Lung (tissue), 12 donors: ENCODE results near the gene HCRTR1. TPM values are rescaled to one million over a fixed set of nuclear protein-coding genes. Genes with fewer than 3 reads are reported as not detected.

Experiments
- ATAC-seq: fragments of 200-7000 bp; cut with Tn5 transposase; one replicate; pipeline ENCODE4 v1.9.1; 2020; ENCODE audit warnings: moderate number of reproducible peaks; ENCODE audit not compliant: insufficient read depth, low FRiP score
- DNase-seq, 3 donors: peaks; one replicate each; pipeline ENCODE4 v3.0.0-alpha.2; 2013 to 2017
- H3K27ac ChIP-seq, 2 donors: one replicate each; pipeline ENCODE4 v1.5.1; 2013; ENCODE audit warnings: mild to moderate bottlenecking in 2 of 2, moderate library complexity in 2 of 2, control low read depth in 1 of 2, inconsistent platforms in 1 of 2, low read depth in 1 of 2, low read length in 1 of 2
- H3K27me3 ChIP-seq, 3 donors: one replicate each; pipeline ENCODE4 v1.5.1; 2013; ENCODE audit warnings: low read length in 2 of 3; ENCODE audit not compliant: control insufficient read depth in 3 of 3, insufficient read depth in 3 of 3
- H3K36me3 ChIP-seq, 4 donors: one replicate each; pipeline ENCODE4 v1.5.1; 2013; ENCODE audit warnings: low read length in 4 of 4, mild to moderate bottlenecking in 1 of 4, moderate library complexity in 1 of 4; ENCODE audit not compliant: control insufficient read depth in 4 of 4, insufficient read depth in 4 of 4
- H3K4me1 ChIP-seq, 5 donors: one replicate each; pipeline ENCODE4 v1.5.1; 2013; ENCODE audit warnings: low read length in 5 of 5, mild to moderate bottlenecking in 2 of 5, moderate library complexity in 1 of 5; ENCODE audit not compliant: control insufficient read depth in 5 of 5, insufficient read depth in 5 of 5
- H3K4me3 ChIP-seq: one replicate; pipeline ENCODE4 v1.5.1; 2013; ENCODE audit warnings: mild to moderate bottlenecking, control low read depth, moderate library complexity
- H3K9ac ChIP-seq, 2 donors: one replicate each; pipeline ENCODE4 v1.5.1; 2013; ENCODE audit warnings: low read length in 2 of 2, control low read depth in 1 of 2; ENCODE audit not compliant: insufficient read depth in 1 of 2
- H3K9me3 ChIP-seq, 4 donors: one replicate each; pipeline ENCODE4 v1.5.1; 2013; ENCODE audit warnings: low read length in 3 of 4, mild to moderate bottlenecking in 1 of 4, moderate library complexity in 1 of 4; ENCODE audit not compliant: control insufficient read depth in 4 of 4, insufficient read depth in 3 of 4
- CTCF ChIP-seq: IDR thresholded peaks from 2 replicates; pipeline ENCODE4 v1.5.1; 2012; ENCODE audit warnings: mild to moderate bottlenecking; ENCODE audit errors: control extremely low read depth, extremely low read depth
- WGBS, 2 donors: extraction: QIAGEN DNeasy Blood & Tissue Kit; methylation state at CpG; one replicate each; pipeline ENCODE4 v1.1.7; 2013; 5-methylcytosine and 5-hydroxymethylcytosine counted together
- polyA plus RNA-seq, 2 donors: library from polyadenylated mRNA; stranded (reverse); fragments of 200-250 nt; gene quantifications; one replicate each; pipeline ENCODE4 v1.2.1, GENCODE V29; 2013
- total RNA-seq, 2 donors: library from RNA; depleted of rRNA in 1 of 2; stranded (reverse); fragments of >200 nt in 1 of 2; gene quantifications; one replicate each; pipeline ENCODE4 v1.2.1, GENCODE V29; 2014 to 2021
- donor health status: control.
- donor health status: control.
- donor health status: Bipolar disorder and iron deficiency.
- donor health status: healthy.
- donor health status: DM: yes; HTN: yes; CAD: no.

Gene HCRTR1
- total and polyA plus RNA-seq, 4 donors = 0.08 to 0.14 TPM; not detected in 2

GRCh38 chr1:31666263-31666963, 48.9 kb downstream of the HCRTR1 start:
- Histone ChIP-seq H3K9me3 (no peaks in the 10 kb centered on the region), H3K27me3 (no peaks in the 10 kb centered on the region), H3K4me3 (no peak overlapping the region), H3K27ac (peak overlapping the region in 1 of 2 donors; percentile 20), H3K36me3 (peaks cover 0 to 18% (median 4%) of the 10 kb centered on the region in 4 donors), H3K9ac (no peak overlapping the region), H3K4me1 (peaks cover 0 to 29% (median 15%) of the 10 kb centered on the region in 5 donors)
- ATAC-seq = no peak
- no peak for TF ChIP-seq CTCF
- 56 to 70% methylated on average over 10 of the region's 10 CpGs for WGBS, 2 donors
- DNase-seq = peak in 2 of 3 donors; percentile 28 to 35

DNA sequence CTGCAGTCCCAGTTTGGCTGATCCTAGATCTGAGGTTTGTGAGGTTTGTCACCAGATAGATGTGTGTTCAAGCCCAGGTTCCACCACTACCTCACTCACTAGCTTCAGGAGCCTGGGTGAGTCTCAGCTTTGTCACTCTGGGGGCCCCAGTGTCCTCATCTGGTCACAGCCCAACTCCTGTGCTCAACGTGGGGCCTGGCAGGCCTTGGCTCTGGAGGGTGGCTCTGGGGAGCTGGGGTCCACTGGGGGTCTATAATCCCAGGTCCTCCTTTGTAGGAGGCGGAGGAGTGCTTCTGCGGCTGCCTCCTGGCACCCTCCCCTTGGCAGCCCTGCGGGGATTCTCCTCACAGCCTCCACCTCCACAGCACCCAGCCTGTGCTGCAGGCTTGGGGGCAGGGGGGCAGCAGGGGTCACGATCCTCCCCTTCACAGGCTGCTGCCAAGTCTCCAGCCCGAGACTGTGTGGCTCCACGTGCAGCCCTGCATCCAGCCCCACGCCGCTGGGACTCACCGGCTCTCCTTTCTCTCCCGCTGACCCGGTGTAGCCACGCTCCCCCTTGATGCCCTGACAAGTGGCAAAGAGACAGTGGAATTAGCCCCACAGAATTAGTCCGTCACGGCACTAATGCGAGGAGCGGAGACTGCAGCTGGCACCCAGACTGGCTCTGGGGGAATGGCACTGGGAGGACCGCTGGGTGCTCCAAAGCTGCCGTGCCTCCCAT, 49.7 kb downstream of the HCRTR1 start:
- Histone ChIP-seq H3K27me3 (no peaks in the 10 kb centered on the region), H3K9ac (no peak overlapping the region), H3K9me3 (no peaks in the 10 kb centered on the region), H3K36me3 (peaks cover 0 to 24% (median 5%) of the 10 kb centered on the region in 4 donors), H3K4me3 (no peak overlapping the region), H3K27ac (no peak overlapping the region), H3K4me1 (peaks cover 0 to 29% (median 15%) of the 10 kb centered on the region in 5 donors)
- no peak for DNase-seq
- no peak for TF ChIP-seq CTCF
- ATAC-seq = no peak
- 87 to 88% methylated on average over 19 of the region's 19 CpGs for WGBS, 2 donors

DNA sequence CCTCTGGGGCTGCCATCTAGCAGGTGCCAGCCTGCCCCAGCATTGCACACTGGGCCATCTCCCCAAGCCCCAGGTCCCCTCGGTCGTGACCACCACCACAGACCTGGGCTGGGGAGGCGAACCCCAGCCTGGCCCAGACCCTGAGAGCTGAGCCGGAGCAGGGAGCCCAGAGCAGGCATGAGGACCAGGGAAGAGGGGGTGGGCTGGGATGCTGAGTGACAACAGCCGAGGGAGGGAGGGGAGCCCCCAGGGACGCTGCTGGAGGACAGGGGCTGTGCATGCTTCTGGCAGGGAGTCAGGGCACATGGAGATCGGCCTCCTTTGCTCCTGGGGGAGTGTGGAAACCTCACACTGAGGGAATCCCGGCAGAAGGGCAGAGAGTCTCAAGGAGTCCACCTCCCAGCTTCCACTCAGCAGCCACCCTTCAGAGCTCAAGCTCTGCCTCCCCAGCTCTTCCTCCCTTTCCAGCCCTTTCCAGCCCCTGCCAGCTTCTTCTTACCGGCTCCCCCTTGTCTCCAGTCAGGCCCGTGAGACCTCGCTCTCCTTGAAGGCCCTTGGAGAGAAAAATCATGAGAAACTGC, 50.9 kb downstream of the HCRTR1 start:
- Histone ChIP-seq H3K27ac (no peak overlapping the region), H3K4me3 (no peak overlapping the region)
- no peak for DNase-seq

More for the DNA sequence above, 50.9 kb downstream of the HCRTR1 start:
- Histone ChIP-seq H3K9ac (no peak overlapping the region), H3K4me1 (peaks cover 0 to 29% (median 15%) of the 10 kb centered on the region in 5 donors), H3K27me3 (no peaks in the 10 kb centered on the region), H3K9me3 (no peaks in the 10 kb centered on the region), H3K36me3 (peaks cover 0 to 28% (median 6%) of the 10 kb centered on the region in 4 donors)
- TF ChIP-seq CTCF = no peak
- 84 to 90% methylated on average over 10 to 11 of the region's 11 CpGs for WGBS, 2 donors
- no peak for ATAC-seq
